Measurements from ENCODE around the gene GPR82.

GPR82 gene

DNA sequence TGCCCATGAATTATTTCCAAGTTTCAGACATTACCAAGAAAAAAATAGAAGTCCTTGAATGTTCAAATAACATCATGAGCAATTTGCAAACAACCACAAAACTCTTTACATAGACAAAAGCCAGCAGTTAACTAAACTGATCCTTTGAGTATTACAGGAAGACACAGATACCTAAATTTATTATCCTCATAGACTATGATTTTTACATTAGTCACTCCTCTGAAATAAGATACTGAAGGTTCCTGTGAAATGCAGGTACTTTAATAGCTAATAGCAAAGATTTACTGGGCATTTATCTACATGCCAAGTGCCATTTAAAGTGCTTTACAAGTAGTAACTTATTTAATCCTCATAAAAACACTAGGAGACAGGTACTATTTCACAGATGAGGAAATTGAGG lies 37.7 kb downstream of the GPR82 start:
- H3K9me3 ChIP-seq (ENCODE audit: low read length), result no peaks in the 10 kb centered on the region

DNA sequence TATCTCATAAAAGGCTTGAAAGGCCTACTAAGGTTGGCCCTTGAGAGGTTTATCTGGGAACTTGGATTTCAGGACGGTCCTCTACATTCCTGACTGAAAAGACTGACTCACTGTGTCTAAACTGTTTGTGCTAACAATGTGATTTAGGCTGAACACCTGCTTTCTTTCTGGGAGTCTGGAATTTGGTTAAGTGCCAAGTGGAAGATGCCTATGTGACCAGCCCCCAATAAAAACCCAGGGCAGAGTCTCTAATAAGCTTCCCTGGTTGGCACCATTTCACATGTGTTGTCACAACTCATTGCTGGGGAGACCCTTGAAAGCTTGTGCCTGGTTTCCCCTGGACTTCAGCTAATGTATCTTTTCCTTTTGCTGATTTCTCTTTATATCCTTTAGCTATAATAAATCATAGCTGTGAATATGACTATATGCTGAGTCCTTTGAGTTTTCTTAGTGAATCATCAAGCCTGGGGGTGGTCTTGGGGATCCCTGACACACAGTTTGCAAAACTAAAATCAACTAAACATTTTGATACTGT lies 55.1 kb downstream of the GPR82 start:
- H3K4me3 ChIP-seq (ENCODE audit: low read depth, low read length, poor library complexity, severe bottlenecking), result no peak overlapping the region
- no peaks in the 10 kb centered on the region for H3K9me2 ChIP-seq (ENCODE audit: low read depth, low read length)
- H3K27ac ChIP-seq (ENCODE audit: low read depth, low read length, poor library complexity, severe bottlenecking), result no peak overlapping the region
- no peaks in the 10 kb centered on the region for H4K20me1 ChIP-seq (ENCODE audit: insufficient read depth, low read length)
- H3K9ac ChIP-seq (ENCODE audit: low read length), result no peak overlapping the region
- H3K9me3 ChIP-seq (ENCODE audit: low read length), result no peaks in the 10 kb centered on the region
- H3K4me2 ChIP-seq (ENCODE audit: low read length), result no peak overlapping the region
- H3K79me2 ChIP-seq (ENCODE audit: insufficient read depth, low read length), result no peaks in the 10 kb centered on the region
- TF ChIP-seq, protein P1, sequence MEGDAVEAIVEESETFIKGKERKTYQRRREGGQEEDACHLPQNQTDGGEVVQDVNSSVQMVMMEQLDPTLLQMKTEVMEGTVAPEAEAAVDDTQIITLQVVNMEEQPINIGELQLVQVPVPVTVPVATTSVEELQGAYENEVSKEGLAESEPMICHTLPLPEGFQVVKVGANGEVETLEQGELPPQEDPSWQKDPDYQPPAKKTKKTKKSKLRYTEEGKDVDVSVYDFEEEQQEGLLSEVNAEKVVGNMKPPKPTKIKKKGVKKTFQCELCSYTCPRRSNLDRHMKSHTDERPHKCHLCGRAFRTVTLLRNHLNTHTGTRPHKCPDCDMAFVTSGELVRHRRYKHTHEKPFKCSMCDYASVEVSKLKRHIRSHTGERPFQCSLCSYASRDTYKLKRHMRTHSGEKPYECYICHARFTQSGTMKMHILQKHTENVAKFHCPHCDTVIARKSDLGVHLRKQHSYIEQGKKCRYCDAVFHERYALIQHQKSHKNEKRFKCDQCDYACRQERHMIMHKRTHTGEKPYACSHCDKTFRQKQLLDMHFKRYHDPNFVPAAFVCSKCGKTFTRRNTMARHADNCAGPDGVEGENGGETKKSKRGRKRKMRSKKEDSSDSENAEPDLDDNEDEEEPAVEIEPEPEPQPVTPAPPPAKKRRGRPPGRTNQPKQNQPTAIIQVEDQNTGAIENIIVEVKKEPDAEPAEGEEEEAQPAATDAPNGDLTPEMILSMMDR (IDR thresholded peaks at IDR 0.05; ENCODE audit: low read length), result no peak
- TF ChIP-seq EZH2 (IDR thresholded peaks at IDR 0.05; ENCODE audit: borderline replicate concordance, low read length), result no peak
- no peaks in the 10 kb centered on the region for H3F3A ChIP-seq (ENCODE audit: insufficient read depth, low read length)
- peaks cover 8% of the 10 kb centered on the region for H3K36me3 ChIP-seq (ENCODE audit: insufficient read depth, low read length)
- H3K27me3 ChIP-seq (ENCODE audit: insufficient read depth, low read length), result no peaks in the 10 kb centered on the region
- no peak overlapping the region for H2AFZ ChIP-seq (ENCODE audit: low read length)
- peaks cover 12% of the 10 kb centered on the region for H3K4me1 ChIP-seq (ENCODE audit: insufficient read depth, low read length, severe bottlenecking)

More for the DNA sequence above, 37.7 kb downstream of the GPR82 start:
- Histone ChIP-seq H2AFZ (ENCODE audit: low read length) (no peak overlapping the region), H3K79me2 (ENCODE audit: insufficient read depth, low read length) (no peaks in the 10 kb centered on the region), H3K4me1 (ENCODE audit: insufficient read depth, low read length, severe bottlenecking) (no peaks in the 10 kb centered on the region), H3K36me3 (ENCODE audit: insufficient read depth, low read length) (no peaks in the 10 kb centered on the region), H3K9me2 (ENCODE audit: low read depth, low read length) (no peaks in the 10 kb centered on the region), H3K27ac (ENCODE audit: low read depth, low read length, poor library complexity, severe bottlenecking) (no peak overlapping the region), H3K9ac (ENCODE audit: low read length) (no peak overlapping the region), H3K4me3 (ENCODE audit: low read depth, low read length, poor library complexity, severe bottlenecking) (no peak overlapping the region), H4K20me1 (ENCODE audit: insufficient read depth, low read length) (no peaks in the 10 kb centered on the region), H3K27me3 (ENCODE audit: insufficient read depth, low read length) (no peaks in the 10 kb centered on the region), H3F3A (ENCODE audit: insufficient read depth, low read length) (no peaks in the 10 kb centered on the region), H3K4me2 (ENCODE audit: low read length) (no peak overlapping the region)
- TF ChIP-seq, protein P1 (IDR thresholded peaks at IDR 0.05; ENCODE audit: low read length), result no peak
- no peak for TF ChIP-seq EZH2 (IDR thresholded peaks at IDR 0.05; ENCODE audit: borderline replicate concordance, low read length)
